Activated CD4-positive, alpha-beta T cell treated with anti-CD3 and anti-CD28 coated beads, Interleukin-2, amount 50 U/mL, for 24 hours (primary cell): ENCODE data around the gene HYAL1.
A peak's percentile ranks its signal among the peaks of the same experiment; 100 is the strongest.

Experiments used
- DNase-seq, 2 donors: peaks; one replicate each; pipeline ENCODE4 v3.0.0-alpha.2; 2020; ENCODE audit warnings: low read depth in 1 of 2, low spot score in 1 of 2

HYAL1 gene

GRCh38 chr3:50303013-50303815, at the start of gene HYAL1:
Gene HYAL1 (minus strand): TSS chr3:50303574. CDS start chr3:50302956, 618 bp downstream.
- no peak for DNase-seq

- DNase-seq = no peak
Observed at GRCh38 chr3:50352781-50353180, 49.4 kb upstream of the HYAL1 start.

DNA sequence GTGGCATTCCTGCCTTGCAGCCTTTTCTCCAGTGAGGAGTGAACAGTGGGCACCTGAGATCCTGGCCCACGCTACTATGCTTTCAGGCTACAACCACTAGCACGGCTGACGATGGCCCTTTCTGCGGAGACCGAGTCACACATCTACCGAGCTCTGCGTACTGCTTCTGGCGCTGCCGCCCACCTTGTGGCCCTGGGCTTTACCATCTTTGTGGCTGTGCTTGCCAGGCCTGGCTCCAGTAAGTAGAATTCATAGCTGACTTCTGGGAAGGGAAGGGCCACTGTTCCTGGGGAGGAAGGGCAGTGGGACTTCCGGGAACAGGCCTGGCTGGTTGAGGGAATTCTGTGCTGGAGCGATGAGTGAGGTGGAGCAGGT, 47.9 kb upstream of the HYAL1 start:
- DNase-seq = no peak

- peak; percentile 98 for DNase-seq
Observed at GRCh38 chr3:50350527-50351322, 47.4 kb upstream of the HYAL1 start, which contains the start of the genes CYB561D2 and NPRL2. Gene CYB561D2 (plus strand): TSS chr3:50350862. CDS start chr3:50351434, 572 bp downstream. Gene NPRL2 (minus strand): TSS chr3:50350775. CDS start chr3:50350652, 123 bp downstream.

DNA sequence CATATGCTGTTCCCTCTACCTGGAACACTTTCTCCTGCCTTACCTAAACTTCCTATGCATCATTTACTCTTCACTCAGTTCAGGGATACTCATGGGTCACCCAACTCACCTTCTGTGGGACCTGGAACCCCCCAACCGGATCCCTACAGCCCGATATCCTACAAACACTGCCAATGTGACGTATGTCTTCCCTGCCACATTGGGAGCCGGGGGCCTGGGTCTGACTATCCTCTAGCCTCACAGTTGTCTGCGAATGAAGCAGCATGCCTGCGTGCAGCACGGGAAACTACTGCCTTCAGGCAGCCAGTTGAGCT, 46.8 kb upstream of the HYAL1 start:
- DNase-seq = no peak

- peak; percentile 47 to 65 for DNase-seq
Observed at GRCh38 chr3:50347187-50347813, 43.9 kb upstream of the HYAL1 start.

DNA sequence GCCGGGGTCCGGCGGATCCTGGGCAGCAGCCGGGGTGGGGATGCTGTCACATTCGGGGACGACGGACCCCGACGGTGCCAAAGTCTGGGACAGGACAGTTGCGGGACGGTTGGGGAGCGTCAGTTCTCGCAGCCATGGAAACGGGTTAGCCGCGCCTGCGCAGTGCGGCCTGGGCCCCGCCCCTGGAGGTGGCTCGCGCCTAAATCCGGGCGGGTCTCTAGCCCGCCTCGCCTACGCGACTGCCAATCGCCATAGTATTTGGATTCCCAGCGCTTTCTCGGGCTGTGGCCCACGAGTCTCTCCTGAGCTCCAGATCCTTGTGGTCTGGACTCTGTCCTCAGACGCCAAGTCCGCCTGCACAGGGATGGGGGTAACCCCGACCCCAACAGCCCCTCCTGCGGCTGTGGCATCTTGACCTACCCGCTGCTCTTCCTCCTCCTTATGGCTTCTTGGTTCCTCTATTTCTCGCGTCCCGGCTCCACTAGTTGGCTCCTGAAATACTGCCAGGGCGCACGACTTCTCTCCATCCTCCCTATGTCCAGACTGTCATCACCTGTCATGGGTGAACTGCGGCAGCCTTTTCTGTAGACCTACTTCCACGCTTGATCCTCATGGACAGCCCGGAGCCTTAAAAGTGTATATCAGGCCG, 42.3 kb upstream of the HYAL1 start, which contains the start of gene ZMYND10:
Gene ZMYND10 (minus strand): TSS at position 147 of the 649 bp plus-strand sequence. CDS start 153 bp downstream, outside the sequence.
- peak; percentile 52 to 57 for DNase-seq

DNA sequence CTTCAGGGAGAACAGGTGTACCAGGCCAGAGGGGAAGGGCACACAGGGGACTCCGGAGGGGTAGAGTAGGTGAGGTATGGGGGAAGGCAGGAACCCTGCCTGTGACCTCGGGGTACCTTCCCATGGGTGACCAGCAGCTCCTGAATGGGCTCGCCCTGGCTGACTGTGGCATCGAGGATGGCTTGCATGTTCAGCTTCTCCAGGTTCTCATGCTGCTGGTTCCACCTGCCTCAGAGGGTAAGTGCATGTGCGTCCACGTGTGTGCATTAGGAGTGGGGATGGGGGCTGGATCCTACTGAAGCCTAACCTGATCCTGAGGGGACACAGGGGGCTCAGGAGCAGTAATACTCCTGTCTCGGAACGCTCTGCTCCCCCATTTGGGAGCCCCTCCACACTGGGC, 41.6 kb upstream of the HYAL1 start:
- no peak for DNase-seq

GRCh38 chr3:50342813-50343633, 39.6 kb upstream of the HYAL1 start:
- no peak for DNase-seq

GRCh38 chr3:50341996-50342650, 38.7 kb upstream of the HYAL1 start:
- DNase-seq = no peak

GRCh38 chr3:50341537-50341936, 38.2 kb upstream of the HYAL1 start:
- DNase-seq = no peak

GRCh38 chr3:50340448-50341329, 37.3 kb upstream of the HYAL1 start, which contains the start of gene RASSF1:
Gene RASSF1 (minus strand): TSS chr3:50340836. CDS start chr3:50340805, 31 bp downstream.
- peak in 1 of 2 donors; percentile 36 for DNase-seq

DNA sequence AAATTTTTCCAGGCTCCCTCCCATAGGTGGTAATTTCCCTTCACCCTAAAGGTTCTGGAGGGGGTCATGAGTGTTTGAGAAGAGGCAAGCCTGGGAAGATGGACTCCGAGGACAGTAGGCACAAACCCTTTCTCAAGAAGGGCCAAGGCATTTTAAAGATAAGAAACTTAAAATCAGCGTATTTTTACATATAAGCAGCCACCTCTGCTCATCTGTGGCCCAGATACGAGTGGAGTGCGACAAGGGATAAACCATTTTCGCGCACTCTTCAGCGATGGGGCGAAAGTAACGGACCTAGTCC, 36.7 kb upstream of the HYAL1 start:
- no peak for DNase-seq

DNA sequence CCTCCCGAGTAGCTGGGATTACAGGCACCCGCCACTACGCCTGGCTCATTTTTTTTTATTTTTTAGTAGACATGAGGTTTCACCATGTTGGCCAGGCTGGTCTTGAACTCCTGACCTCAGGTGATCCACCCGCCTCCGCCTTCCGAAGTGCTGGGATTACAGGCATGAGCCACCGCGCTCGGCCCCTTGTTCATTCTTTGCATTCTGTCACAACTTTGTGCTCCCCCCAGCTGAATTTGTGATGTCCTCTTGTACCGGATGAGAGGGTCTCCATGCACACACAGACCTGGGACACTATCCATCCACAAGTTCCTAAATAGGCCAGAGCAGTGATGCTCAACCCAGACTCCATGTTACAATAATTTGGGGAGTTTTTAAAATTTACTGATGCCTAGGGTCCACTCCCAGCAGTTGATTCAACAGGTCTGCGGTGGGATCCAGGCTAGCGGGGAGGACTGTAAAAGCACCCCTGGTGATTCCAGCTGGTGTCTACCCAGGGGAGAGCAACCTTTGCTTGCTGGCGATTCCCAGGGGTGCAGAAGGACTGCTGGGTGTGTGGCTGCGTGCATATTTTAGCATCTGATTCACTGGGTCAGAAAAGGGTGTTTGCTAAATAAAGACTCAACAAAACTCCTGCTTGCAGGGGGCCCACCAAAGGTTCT, 36.2 kb upstream of the HYAL1 start:
- DNase-seq = no peak

- no peak for DNase-seq
Observed at GRCh38 chr3:50338965-50339364, 35.6 kb upstream of the HYAL1 start.

GRCh38 chr3:50337175-50337861, 33.9 kb upstream of the HYAL1 start:
- DNase-seq = peak; percentile 88 to 94

- peak in 1 of 2 donors; percentile 40 for DNase-seq
Observed at GRCh38 chr3:50336452-50337174, 33.2 kb upstream of the HYAL1 start.
